ENCODE results near the gene MEAF6. TPM values are rescaled to one million over a fixed set of nuclear protein-coding genes. Genes with fewer than 3 reads are reported as not detected.

MEAF6 gene
- total RNA-seq, 1 donor from 2014 or later, result 62.3 TPM

DNA sequence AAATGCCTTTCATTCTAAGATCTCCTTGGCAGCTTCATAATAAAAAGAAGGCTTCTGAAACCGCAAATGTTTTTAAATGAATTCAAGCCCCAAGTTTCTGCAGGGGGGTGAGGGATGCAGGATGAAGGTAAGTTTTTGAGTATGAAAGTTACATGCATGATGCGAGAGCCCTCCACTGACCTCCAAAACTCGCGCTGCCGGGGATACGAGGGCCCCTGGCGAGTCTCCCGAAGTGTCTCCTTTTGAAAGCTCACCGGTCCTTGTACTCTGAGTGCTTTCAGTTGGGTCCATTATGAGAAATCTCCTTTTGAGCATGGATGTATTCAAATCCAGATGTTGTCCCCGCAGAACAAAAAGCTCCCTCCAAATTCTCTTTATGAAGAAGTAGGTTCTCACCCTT lies 59.0 kb downstream of the MEAF6 start:
- DNase-seq (ENCODE audit: extremely low spot score, unreplicated experiment), result no peak
- Mint-ChIP-seq H3K4me3 (ENCODE audit: unreplicated experiment) (no peak overlapping the region), H3K36me3 (ENCODE audit: unreplicated experiment) (no peaks in the 10 kb centered on the region), H3K27me3 (ENCODE audit: unreplicated experiment) (no peaks in the 10 kb centered on the region), H3K27ac (ENCODE audit: unreplicated experiment) (no peak overlapping the region), H3K4me1 (ENCODE audit: unreplicated experiment) (peaks cover 5% of the 10 kb centered on the region), H3K9me3 (ENCODE audit: unreplicated experiment) (no peaks in the 10 kb centered on the region)
- TF ChIP-seq, protein P1, sequence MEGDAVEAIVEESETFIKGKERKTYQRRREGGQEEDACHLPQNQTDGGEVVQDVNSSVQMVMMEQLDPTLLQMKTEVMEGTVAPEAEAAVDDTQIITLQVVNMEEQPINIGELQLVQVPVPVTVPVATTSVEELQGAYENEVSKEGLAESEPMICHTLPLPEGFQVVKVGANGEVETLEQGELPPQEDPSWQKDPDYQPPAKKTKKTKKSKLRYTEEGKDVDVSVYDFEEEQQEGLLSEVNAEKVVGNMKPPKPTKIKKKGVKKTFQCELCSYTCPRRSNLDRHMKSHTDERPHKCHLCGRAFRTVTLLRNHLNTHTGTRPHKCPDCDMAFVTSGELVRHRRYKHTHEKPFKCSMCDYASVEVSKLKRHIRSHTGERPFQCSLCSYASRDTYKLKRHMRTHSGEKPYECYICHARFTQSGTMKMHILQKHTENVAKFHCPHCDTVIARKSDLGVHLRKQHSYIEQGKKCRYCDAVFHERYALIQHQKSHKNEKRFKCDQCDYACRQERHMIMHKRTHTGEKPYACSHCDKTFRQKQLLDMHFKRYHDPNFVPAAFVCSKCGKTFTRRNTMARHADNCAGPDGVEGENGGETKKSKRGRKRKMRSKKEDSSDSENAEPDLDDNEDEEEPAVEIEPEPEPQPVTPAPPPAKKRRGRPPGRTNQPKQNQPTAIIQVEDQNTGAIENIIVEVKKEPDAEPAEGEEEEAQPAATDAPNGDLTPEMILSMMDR (IDR thresholded peaks at IDR 0.05), result no peak

DNA sequence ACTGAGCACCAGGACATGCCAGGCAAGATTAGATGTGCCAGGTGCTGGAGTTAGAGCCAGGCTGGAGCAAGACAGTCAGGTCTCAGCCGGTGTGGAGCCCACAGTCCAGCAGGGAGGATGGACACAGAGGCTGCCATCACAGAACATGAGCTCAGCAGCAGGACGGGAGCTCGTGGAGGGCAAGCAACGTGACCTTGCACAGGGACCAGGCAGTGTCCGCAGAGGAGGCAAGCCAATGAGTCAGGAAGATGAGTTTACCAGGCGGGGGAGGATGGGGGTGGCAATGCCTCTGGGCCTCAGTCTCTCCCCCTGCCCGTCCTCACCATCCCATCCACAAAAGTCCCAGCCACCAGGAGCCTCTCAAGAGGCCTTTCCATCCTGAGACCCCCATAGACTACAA lies 60.9 kb downstream of the MEAF6 start:
- Mint-ChIP-seq H3K4me1 (ENCODE audit: unreplicated experiment) (peaks cover 5% of the 10 kb centered on the region), H3K27me3 (ENCODE audit: unreplicated experiment) (no peaks in the 10 kb centered on the region), H3K27ac (ENCODE audit: unreplicated experiment) (no peak overlapping the region), H3K9me3 (ENCODE audit: unreplicated experiment) (no peaks in the 10 kb centered on the region), H3K36me3 (ENCODE audit: unreplicated experiment) (no peaks in the 10 kb centered on the region), H3K4me3 (ENCODE audit: unreplicated experiment) (no peak overlapping the region)
- TF ChIP-seq, protein P1 (IDR thresholded peaks at IDR 0.05), result no peak
- DNase-seq (ENCODE audit: extremely low spot score, unreplicated experiment), result no peak

- Mint-ChIP-seq H3K4me3 (ENCODE audit: unreplicated experiment) (no peak overlapping the region), H3K27me3 (ENCODE audit: unreplicated experiment) (no peaks in the 10 kb centered on the region), H3K27ac (ENCODE audit: unreplicated experiment) (no peak overlapping the region), H3K36me3 (ENCODE audit: unreplicated experiment) (no peaks in the 10 kb centered on the region), H3K9me3 (ENCODE audit: unreplicated experiment) (no peaks in the 10 kb centered on the region), H3K4me1 (ENCODE audit: unreplicated experiment) (peaks cover 5% of the 10 kb centered on the region)
- no peak for DNase-seq (ENCODE audit: extremely low spot score, unreplicated experiment)
- TF ChIP-seq, protein P1 (IDR thresholded peaks at IDR 0.05), result no peak
These were observed 62.1 kb downstream of the MEAF6 start for GRCh38 chr1:37452416-37452815.

- DNase-seq (ENCODE audit: extremely low spot score, unreplicated experiment), result no peak
- H3K36me3 Mint-ChIP-seq (ENCODE audit: unreplicated experiment), result no peaks in the 10 kb centered on the region
- TF ChIP-seq, protein P1 (IDR thresholded peaks at IDR 0.05), result no peak
- no peaks in the 10 kb centered on the region for H3K9me3 Mint-ChIP-seq (ENCODE audit: unreplicated experiment)
- no peak overlapping the region for H3K27ac Mint-ChIP-seq (ENCODE audit: unreplicated experiment)
- peaks cover 12% of the 10 kb centered on the region for H3K27me3 Mint-ChIP-seq (ENCODE audit: unreplicated experiment)
- peaks cover 2% of the 10 kb centered on the region for H3K4me1 Mint-ChIP-seq (ENCODE audit: unreplicated experiment)
- no peak overlapping the region for H3K4me3 Mint-ChIP-seq (ENCODE audit: unreplicated experiment)
These were observed 64.6 kb downstream of the MEAF6 start for GRCh38 chr1:37449936-37450335.

- Mint-ChIP-seq H3K36me3 (ENCODE audit: unreplicated experiment) (no peaks in the 10 kb centered on the region), H3K27ac (ENCODE audit: unreplicated experiment) (no peak overlapping the region), H3K4me1 (ENCODE audit: unreplicated experiment) (no peaks in the 10 kb centered on the region), H3K9me3 (ENCODE audit: unreplicated experiment) (no peaks in the 10 kb centered on the region), H3K4me3 (ENCODE audit: unreplicated experiment) (no peak overlapping the region), H3K27me3 (ENCODE audit: unreplicated experiment) (peaks cover 15% of the 10 kb centered on the region)
- no peak for DNase-seq (ENCODE audit: extremely low spot score, unreplicated experiment)
- TF ChIP-seq, protein P1 (IDR thresholded peaks at IDR 0.05), result no peak
These were observed 65.7 kb downstream of the MEAF6 start for GRCh38 chr1:37448691-37449417.
